HG03066 (cell line): ENCODE measurements around the gene S100A16.
"Not testable (repeated sequence)": the region's sequence is repeated elsewhere in the genome, so short reads cannot be mapped to it uniquely, and the experiment has no call there.

Experiments
- ATAC-seq: cut with Tn5 transposase; IDR thresholded peaks from one replicate; pipeline ENCODE4 v1.9.1; 2021; ENCODE audit warnings: low read depth; ENCODE audit not compliant: unreplicated experiment

S100A16 gene

DNA sequence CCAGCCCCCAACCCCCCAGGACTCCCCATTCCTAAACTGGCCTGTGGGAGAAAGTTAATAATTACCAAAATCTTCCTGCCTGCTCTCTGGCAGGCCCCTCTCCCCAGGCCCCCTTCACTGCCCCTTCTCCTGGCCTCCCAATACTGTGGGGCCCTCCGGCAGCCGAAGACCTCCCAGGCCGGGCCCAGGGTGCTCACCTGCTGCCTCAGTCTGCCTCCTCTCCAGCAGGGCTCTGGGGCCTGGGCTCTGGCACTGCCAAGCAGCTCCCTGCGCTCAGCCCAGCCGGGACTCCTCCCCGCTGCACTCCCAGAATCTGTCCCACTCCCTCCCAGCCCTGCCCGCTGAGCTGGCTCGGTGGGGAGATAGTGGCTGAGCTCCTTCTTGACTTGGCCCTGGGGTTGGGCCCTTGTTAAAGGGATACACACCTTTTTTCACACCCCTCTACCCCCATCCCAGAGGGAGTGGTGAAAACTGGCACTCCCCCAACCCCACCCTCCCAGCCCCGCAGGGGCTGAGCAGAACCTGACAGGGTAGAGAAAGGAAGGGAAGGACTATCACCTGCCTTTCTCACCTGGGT lies at the start of gene S100A16:
TSS of gene S100A16 (minus strand) at position 383 of the 577 bp plus-strand sequence. CDS start 4,986 bp downstream, outside the sequence.
- ATAC-seq: no peak

GRCh38 chr1:153662269-153662668 lies 49.3 kb upstream of the S100A16 start:
- ATAC-seq: no peak

DNA sequence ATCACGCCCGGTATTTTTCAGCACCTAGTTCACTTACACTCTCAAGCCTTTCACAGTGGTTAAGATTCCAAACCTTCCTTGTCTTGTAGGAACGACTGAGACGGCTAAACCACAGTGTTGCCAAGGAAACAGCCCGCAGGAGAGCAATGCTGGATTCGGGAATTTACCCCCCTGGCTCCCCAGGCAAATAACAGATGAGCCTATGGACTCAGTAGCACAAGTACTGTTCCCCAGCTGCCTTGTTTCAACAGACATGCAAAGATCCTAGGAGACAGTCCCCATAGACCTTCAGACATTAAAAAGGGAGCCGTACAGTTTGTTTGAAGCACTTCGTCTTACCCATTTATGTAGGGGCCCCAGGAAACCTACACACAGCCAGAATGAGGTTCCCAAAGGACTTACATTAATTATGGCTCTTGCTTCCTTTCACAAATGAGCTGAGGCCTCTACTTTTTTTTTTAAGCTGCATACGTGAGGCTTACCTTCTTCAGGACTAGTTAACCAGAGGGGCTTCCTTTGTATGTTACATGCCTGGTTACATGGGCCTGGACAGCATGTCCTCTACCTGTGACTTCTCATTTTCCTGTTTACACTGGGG lies 48.3 kb upstream of the S100A16 start:
- no peak for ATAC-seq

GRCh38 chr1:153659656-153660055 lies 46.7 kb upstream of the S100A16 start:
- no peak for ATAC-seq

DNA sequence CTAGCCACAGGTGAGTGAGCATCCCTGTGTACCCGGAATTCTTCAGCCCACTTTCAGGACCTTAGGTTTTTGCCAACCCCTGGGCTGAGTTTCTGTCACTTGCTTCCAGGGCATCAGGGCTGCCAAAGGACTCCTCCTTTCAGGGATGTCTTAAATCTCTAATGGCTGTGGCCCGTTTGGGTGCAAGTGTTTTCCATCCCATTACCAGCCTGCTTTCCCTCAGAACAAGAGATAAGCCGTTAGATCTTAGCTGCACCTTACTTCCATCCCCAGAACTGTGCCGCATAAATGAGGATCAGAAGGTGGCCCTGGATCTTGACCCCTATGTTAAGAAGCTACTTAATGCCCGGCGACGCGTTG lies 46.2 kb upstream of the S100A16 start:
- ATAC-seq: no peak

GRCh38 chr1:153658400-153659174 lies 45.6 kb upstream of the S100A16 start, which contains the start of gene SNAPIN:
TSS of gene SNAPIN (plus strand) at chr1:153658703. CDS start at chr1:153658744, 41 bp downstream.
- peak; percentile 83 for ATAC-seq

- ATAC-seq: no peak
These were observed 42.4 kb upstream of the S100A16 start for GRCh38 chr1:153655333-153655732.

DNA sequence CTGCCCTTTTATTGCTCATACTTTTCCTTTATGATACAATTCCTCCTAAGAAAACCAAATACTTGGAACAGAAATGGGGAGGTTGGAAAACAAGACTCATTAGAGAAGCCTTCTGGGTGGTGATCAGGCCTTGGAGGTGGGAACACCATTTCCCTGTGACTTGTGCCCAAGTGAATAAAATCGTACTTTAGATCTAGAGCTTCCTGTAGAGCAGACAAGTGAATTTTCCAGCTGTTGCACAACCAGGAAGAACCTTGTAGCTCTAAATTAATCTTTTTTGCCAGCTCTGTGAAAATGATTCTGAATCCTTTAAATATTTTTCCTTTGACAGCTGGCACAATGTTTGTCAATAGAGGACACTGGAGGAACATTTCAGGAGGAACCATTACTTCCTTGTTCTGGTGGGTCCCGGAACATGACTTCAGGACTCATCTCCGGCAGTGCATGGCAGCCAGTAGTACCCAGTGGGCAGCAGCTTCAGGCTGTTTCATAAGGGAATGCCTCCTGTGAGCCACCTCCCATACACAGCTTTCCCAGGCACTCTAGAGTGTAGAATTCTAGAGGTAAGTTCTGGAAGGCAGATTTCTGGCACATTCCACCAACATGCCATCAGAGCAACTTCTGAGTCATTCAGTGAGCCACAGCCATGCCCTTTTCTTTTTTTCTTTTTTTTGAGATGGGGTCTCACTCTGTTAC lies 40.0 kb upstream of the S100A16 start:
- no peak for ATAC-seq

- ATAC-seq: no peak
These were observed 38.8 kb upstream of the S100A16 start for GRCh38 chr1:153651771-153652170.

DNA sequence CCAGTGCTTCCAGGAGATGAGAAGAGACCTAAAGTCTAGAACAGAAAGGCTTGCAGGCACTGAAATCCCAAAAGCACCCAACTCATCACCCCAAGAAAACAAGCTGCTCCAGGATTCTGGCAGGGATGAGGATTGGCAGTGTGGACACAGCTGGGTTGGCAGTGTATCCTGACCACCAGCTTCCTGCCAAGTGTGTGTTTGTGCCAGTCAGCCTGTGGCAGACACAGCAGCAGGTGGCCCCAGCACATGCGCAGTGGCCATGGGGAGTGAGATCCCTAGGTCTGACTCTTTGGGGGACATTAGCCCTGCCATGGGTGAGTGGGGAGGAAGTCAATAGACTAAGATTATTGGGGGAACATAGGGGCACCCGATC lies 36.9 kb upstream of the S100A16 start:
- ATAC-seq: no peak

DNA sequence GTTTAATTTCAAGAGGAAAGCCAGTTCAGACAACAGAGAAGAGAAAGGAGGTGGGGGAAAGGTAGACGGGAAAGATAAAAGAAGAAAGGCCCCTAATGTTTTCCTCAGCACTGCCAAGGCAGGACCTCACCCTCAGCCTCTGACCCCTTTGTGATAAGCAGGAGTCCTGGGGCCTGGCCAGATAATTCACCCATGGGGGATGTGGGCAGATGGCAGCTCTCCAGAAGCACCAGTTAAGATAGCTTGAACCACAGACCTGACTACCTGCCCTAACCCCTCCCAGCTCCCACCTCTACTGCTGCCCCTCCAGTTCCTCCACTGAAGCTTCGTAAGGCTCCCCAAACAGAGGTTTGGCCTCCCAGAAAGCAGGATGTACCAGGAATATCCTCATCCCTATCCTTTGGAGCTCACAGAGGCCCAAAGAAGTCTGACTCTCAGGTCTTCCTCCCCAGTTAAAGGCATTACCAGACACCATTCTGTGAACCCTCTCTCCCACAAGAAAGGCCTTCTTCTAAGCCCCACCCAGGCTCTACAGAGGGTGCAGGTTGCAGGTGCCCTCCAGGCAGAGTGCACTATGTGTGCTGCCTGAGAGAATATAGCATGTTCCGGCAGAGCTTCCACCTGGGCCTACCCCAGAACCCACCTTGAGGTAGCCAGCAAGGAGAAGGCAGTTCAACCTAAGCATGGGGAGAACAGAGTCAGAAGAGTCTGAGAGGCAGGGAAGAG lies 36.4 kb upstream of the S100A16 start:
- no peak for ATAC-seq

DNA sequence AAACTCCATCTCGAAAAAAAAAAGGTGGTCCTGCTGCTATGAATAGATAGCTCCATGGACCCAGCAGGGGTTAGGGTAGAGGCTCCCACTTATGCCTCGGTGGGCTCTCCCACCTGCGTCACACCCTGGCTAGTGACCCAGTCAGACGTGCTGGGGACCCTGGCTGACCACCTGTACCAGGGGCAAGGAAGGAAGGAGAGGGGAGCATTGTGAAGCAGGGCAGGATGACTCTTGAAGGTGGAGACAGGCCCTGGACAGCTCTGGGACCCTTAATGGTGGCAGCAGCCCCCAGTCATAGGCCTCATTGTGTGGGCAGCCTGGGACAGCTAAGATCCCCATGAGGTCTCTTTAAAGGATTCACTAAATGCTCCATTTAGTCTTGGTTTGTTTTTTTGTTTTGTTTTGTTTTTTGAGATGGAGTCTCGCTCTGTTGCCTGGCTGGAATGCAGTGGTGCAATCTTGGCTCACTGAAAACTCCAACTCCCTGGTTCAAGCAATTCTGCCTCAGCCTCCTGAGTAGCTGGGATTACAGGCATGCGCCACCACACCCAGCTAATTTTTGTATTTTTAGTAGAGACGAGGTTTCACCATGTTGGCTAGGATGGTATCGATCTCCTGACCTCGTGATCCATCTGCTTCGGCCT lies 35.2 kb upstream of the S100A16 start:
- ATAC-seq: no peak

- ATAC-seq: no peak
These were observed 34.4 kb upstream of the S100A16 start for GRCh38 chr1:153647346-153647714.

DNA sequence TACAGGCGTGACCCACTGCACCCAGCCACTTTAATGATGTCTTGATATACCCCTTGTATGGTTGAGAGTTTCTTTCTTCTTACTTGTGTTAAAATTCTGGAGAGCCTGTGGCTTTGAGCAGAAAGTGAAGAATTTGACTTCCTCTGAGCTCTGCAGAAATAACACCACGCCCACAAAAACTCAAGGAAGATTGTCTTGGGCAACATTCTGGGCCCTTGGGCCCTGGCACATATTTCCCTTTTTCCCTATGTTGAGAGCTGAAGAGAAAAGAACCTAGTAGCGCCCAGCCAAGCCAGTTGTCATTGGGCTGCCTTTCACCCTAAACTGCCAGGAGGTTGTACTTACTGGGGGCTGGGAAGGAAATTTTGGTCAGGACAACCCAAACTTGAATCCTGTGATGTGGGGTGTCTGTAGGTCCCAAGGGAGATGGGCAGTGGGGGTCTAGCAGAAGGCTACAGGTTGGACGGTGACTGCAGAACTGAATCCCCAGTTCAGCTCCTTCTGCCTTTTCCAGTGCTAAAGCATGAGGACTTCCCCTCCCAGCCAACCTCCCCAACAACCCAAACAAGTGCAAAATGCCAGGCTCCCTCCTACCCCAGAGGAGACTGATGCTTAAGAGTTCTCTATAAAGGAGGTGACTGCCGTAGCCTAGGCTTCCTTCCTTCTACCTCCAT lies 33.9 kb upstream of the S100A16 start:
- ATAC-seq: no peak

- no peak for ATAC-seq
These were observed 30.9 kb upstream of the S100A16 start for GRCh38 chr1:153643816-153644215.

DNA sequence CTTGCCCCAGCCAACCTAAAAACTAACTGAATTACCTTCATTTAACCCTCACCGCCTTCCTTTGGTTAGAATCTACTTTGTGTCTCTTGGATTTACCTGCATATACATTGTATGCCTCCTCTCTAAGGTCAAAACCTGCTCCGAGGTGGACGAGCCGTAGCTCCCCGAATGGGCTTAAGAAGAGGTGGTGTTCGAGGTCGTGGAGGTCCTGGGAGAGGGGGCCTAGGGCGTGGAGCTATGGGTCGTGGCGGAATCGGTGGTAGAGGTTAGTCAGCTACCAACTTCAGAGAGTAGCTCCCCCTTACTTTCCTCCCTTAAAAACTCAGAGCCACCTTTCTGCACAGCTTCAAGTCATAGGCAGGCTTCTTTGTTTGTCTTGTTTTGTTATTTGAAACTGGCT lies 30.2 kb upstream of the S100A16 start:
- ATAC-seq: no peak

GRCh38 chr1:153642161-153642560 lies 29.2 kb upstream of the S100A16 start:
- no peak for ATAC-seq

DNA sequence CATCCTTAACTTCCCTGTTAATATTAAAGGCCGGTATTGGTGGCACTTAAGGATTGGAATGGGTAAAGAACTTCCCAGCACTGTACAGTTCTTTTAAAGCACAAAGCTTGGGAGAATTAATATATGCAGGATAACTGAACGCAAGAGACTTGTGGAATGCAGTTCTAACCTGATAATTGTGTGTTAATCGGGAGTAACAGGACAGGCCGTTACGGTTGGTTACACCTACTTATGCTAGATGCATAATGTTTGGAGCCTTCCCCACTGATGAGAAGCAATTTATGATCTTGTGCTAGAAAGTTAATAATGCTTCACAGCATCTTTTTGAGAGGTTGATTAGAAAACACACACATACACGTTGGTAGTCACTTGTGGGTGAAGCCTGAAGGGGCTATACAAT lies 27.9 kb upstream of the S100A16 start:
- ATAC-seq: no peak

DNA sequence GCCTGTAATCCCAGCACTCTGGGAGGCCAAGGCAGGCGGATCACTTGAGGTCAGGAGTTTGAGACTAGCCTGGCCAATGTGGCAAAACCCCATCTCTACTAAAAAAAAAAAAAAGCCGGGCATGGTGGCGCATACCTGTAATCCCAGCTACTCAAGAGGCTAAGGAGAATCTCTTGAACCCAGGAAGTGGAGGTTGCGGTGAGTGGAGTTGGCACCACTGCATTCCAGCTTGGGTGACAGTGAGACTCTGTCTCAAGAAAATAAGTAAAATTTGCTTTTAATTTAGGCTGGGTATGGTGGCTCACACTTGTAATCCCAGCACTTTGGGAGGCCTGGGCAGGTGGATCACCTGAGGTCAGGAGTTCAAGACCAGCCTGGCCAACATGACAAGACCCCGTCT lies 27.3 kb upstream of the S100A16 start:
- not testable (repeated sequence) for ATAC-seq

- no peak for ATAC-seq
These were observed 26.3 kb upstream of the S100A16 start for GRCh38 chr1:153639280-153639679.
